Measurements from ENCODE around the gene GJB5.

GJB5 gene

GRCh38 chr1:34755961-34756360 lies 1.1 kb downstream of the GJB5 start:
- DNase-seq (ENCODE audit: low spot score): no peak
- TF ChIP-seq CTCF (IDR thresholded peaks at IDR 0.05): no peak
- Histone ChIP-seq H3K4me3 (no peak overlapping the region), H3K27ac (no peak overlapping the region)

- no peak overlapping the region for H3K4me3 ChIP-seq
- no peak for TF ChIP-seq CTCF (IDR thresholded peaks at IDR 0.05)
- DNase-seq (ENCODE audit: low spot score): no peak
Observed at GRCh38 chr1:34757386-34757785, 2.5 kb downstream of the GJB5 start.

DNA sequence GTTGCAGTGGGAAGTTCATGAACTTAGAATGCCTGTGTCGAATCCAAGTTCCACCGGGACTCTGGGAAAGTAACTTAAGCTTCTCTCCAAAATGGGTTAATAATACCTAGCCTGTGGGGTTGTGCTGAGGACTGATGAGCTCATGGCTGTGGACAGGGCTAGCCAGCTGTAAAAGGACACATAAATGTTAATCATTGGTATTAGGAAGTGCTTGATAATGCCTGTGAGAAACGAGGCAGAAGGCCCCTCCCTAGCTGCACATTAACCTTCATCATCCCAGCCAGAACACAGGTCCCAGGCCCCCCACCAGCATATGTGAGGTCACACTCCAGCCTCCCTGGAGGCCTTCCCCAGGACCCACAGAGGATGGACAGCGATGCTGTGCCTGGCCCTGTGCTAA lies 3.9 kb downstream of the GJB5 start:
- Histone ChIP-seq H3K4me3 (no peak overlapping the region), H3K27ac (no peak overlapping the region)
- no peak for DNase-seq (ENCODE audit: low spot score)
- no peak for TF ChIP-seq CTCF (IDR thresholded peaks at IDR 0.05)

More at GRCh38 chr1:34757386-34757785, 2.5 kb downstream of the GJB5 start:
- H3K27ac ChIP-seq: no peak overlapping the region

DNA sequence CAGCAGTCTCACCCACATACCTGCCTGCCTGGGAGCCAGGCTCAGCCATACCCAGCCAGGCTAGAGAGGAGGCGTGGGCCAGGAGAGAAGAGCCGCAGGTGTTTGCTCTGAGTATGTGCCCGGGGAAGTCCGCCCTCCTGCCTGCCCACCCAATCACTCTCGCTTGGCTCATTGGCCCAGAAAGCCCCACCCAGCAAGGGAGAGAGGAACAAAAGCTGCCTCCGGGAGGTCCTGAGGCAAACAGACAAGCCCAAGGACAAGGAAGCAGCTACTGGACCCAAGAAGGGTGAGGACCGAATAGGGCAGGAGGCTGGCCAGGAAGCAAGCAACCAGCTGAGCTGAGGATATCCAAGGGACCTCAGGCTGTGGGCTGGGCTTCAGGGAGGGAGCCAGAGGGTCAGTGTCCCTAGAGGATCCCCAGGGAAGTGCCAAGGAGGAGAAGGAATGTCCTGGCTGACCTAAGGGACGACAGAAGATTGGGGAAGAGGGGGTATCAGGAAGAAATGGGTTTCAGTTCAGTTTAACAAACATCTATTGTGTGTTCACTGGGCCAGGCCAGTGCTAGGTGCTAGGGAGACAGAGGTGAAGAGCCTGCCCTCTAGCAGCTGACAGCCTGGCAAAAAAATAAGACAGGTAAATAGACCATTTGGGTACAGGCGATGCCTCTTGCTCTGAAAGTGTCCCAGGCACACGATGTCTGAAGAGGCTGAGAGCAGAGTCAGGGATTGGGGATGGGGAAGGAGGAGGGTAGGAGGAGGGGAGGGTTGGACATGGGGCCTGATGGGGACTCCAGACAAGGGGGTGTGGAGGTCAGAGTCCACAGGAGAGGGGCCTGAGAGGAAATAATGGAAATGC lies 4.9 kb downstream of the GJB5 start, which contains the start of gene GJB4:
Gene GJB4, plus strand, starts transcription at position 238 of the 855 bp plus-strand sequence. CDS start 1,515 bp downstream, outside the sequence.
- H3K27ac ChIP-seq: no peak within 1 kb of the TSS
- TF ChIP-seq CTCF (IDR thresholded peaks at IDR 0.05): no peak
- H3K4me3 ChIP-seq: no peak within 1 kb of the TSS
- no peak for DNase-seq (ENCODE audit: low spot score)

DNA sequence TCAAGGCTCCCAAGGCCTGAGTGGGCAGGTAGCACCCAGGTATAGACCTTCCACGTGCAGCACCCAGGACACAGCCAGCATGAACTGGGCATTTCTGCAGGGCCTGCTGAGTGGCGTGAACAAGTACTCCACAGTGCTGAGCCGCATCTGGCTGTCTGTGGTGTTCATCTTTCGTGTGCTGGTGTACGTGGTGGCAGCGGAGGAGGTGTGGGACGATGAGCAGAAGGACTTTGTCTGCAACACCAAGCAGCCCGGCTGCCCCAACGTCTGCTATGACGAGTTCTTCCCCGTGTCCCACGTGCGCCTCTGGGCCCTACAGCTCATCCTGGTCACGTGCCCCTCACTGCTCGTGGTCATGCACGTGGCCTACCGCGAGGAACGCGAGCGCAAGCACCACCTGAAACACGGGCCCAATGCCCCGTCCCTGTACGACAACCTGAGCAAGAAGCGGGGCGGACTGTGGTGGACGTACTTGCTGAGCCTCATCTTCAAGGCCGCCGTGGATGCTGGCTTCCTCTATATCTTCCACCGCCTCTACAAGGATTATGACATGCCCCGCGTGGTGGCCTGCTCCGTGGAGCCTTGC lies 6.4 kb downstream of the GJB5 start:
- DNase-seq (ENCODE audit: low spot score): no peak
- TF ChIP-seq CTCF (IDR thresholded peaks at IDR 0.05): no peak
- Histone ChIP-seq H3K4me3 (no peak overlapping the region), H3K27ac (no peak overlapping the region)

- no peak for DNase-seq (ENCODE audit: low spot score)
- Histone ChIP-seq H3K27ac (no peak overlapping the region), H3K4me3 (no peak overlapping the region)
- no peak for TF ChIP-seq CTCF (IDR thresholded peaks at IDR 0.05)
Observed at GRCh38 chr1:34761776-34762307, 7.0 kb downstream of the GJB5 start.

Measured in coronary artery (tissue), 2 donors.